ENCODE results near the gene ALG5.

ALG5 gene

DNA sequence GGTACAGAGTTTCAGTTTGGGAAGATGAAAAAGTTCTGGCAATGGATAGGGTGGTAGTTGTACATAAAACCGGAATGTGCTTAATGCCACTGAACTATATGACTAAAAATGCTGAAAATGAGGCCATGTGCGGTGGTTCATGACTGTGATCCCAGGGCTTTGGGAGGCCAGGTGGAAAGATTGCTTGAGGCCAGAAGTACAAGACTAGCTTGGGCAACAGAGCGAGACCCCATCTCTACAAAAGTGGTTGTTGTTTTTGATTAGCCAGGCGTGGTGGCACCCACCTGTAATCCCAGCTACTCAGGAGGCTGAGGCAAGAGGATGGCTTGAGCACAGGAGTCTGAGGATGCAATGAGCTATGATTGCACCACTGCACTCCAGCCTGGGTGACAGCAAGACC is 91.9 kb downstream of the ALG5 start:
- Histone ChIP-seq H3K9me3 (ENCODE audit: low read depth, low read length) (no peaks in the 10 kb centered on the region; the same call in 1 of the 2 replicates), H3K27ac (no peak overlapping the region), H3K4me3 (no peak overlapping the region), H3K9ac (ENCODE audit: insufficient read length) (no peak overlapping the region), H3K36me3 (ENCODE audit: insufficient read depth, low read length) (peaks cover 51% of the 10 kb centered on the region)
- TF ChIP-seq EZH2 (IDR thresholded peaks at IDR 0.05) (no peak), FOXP2 (optimal IDR thresholded peaks at IDR 0.05; ENCODE audit: control extremely low read depth, extremely low read length, insufficient read depth) (no peak), POLR2AphosphoS5 (IDR thresholded peaks at IDR 0.05; ENCODE audit: borderline replicate concordance, low read depth, low read length) (no peak)
- no peak for DNase-seq (ENCODE audit: low read depth, low spot score)

- Histone ChIP-seq H3K9me3 (ENCODE audit: low read depth, low read length) (no peaks in the 10 kb centered on the region; the same call in 1 of the 2 replicates), H3K27ac (no peak overlapping the region), H3K36me3 (ENCODE audit: insufficient read depth, low read length) (peaks cover 62% of the 10 kb centered on the region), H3K9ac (ENCODE audit: insufficient read length) (no peak overlapping the region), H3K4me3 (no peak overlapping the region)
- DNase-seq (ENCODE audit: low read depth, low spot score), result no peak
- TF ChIP-seq EZH2 (IDR thresholded peaks at IDR 0.05) (no peak), FOXP2 (optimal IDR thresholded peaks at IDR 0.05; ENCODE audit: control extremely low read depth, extremely low read length, insufficient read depth) (no peak), POLR2AphosphoS5 (IDR thresholded peaks at IDR 0.05; ENCODE audit: borderline replicate concordance, low read depth, low read length) (no peak)
Observed at GRCh38 chr13:36905944-36906343, 93.2 kb downstream of the ALG5 start.

DNA sequence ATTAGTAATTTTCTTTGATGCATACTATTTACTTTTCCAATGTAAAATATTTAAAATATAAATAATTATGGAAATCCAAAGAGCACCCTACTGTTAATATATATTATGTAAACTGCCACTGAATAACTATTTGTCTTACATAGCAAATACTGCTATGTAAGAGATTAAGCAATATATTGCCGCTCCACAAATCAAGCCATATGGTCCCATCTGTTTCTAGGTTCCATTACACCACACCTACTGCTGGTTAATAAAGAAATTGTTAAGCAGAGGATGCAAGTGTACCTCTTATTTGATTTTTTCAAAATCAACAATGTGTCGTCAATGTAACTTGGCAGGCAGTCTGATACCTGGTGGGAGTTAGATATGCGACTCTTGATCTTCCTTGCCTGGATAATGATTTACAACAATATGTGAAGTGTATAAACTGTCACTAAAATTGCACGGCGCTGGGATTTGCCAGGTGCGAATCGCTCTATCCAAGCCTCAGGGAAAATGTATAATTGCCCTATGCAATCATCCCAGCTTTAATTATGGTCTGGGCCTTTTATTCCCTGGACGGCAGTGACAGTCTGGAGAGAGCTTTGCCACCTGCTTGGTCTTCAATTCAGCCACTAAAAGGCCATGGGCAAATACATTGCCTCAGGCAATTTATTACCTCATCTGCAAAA is 95.1 kb downstream of the ALG5 start:
- H3K27ac ChIP-seq, result no peak overlapping the region
- H3K9ac ChIP-seq (ENCODE audit: insufficient read length), result no peak overlapping the region
- H3K9me3 ChIP-seq (ENCODE audit: low read depth, low read length), result no peaks in the 10 kb centered on the region; the same call in 1 of the 2 replicates
- H3K4me3 ChIP-seq, result no peak overlapping the region
- TF ChIP-seq POLR2AphosphoS5 (IDR thresholded peaks at IDR 0.05; ENCODE audit: borderline replicate concordance, low read depth, low read length), result no peak
- no peak for TF ChIP-seq FOXP2 (optimal IDR thresholded peaks at IDR 0.05; ENCODE audit: control extremely low read depth, extremely low read length, insufficient read depth)
- no peak for TF ChIP-seq EZH2 (IDR thresholded peaks at IDR 0.05)
- DNase-seq (ENCODE audit: low read depth, low spot score), result no peak
- H3K36me3 ChIP-seq (ENCODE audit: insufficient read depth, low read length), result peaks cover 60% of the 10 kb centered on the region
